ENCODE results near the gene GAREM1.
A peak's percentile ranks its signal among the peaks of the same experiment; 100 is the strongest.
"Not testable (repeated sequence)": the region's sequence is repeated elsewhere in the genome, so short reads cannot be mapped to it uniquely, and the experiment has no call there.

GAREM1 gene

GRCh38 chr18:32291623-32292022 lies 179.1 kb downstream of the GAREM1 start:
- not testable (repeated sequence) for DNase-seq (ENCODE audit: low read depth, low spot score)

GRCh38 chr18:32290810-32291209 lies 179.9 kb downstream of the GAREM1 start:
- no peak for DNase-seq (ENCODE audit: low read depth, low spot score)

- peak; percentile 79 for DNase-seq (ENCODE audit: low read depth, low spot score)
Observed at GRCh38 chr18:32289483-32290075, 181.1 kb downstream of the GAREM1 start.

- no peak for DNase-seq (ENCODE audit: low read depth, low spot score)
Observed at GRCh38 chr18:32287873-32288272, 182.8 kb downstream of the GAREM1 start.

DNA sequence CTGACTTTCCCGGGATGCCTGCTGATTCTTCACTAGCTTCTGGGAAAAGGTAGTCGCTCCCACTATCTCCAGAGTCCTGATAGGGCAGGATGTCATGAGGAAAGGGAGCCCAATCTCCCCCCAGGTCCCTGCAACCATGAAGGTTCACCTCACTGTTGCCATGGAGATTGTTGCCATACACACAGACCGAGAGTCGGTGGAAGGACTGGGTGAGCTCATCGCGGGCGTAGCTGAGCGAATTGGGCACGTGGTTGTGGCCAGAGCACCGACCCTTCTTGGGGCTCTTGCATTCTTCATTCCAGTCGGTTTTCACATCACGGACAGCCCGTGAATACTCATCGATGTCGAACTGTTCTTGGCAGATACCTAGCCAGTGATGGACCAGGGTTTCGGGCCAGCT lies 183.4 kb downstream of the GAREM1 start:
- no peak for DNase-seq (ENCODE audit: low read depth, low spot score)

GRCh38 chr18:32286749-32287148 lies 183.9 kb downstream of the GAREM1 start:
- DNase-seq (ENCODE audit: low read depth, low spot score), result no peak

GRCh38 chr18:32284284-32284683 lies 186.4 kb downstream of the GAREM1 start:
- no peak for DNase-seq (ENCODE audit: low read depth, low spot score)

GRCh38 chr18:32280911-32281310 lies 189.8 kb downstream of the GAREM1 start:
- DNase-seq (ENCODE audit: low read depth, low spot score), result no peak

- no peak for DNase-seq (ENCODE audit: low read depth, low spot score)
Observed at GRCh38 chr18:32280188-32280783, 190.4 kb downstream of the GAREM1 start.

GRCh38 chr18:32278177-32278799 lies 192.4 kb downstream of the GAREM1 start:
- DNase-seq (ENCODE audit: low read depth, low spot score), result no peak

GRCh38 chr18:32277549-32277948 lies 193.1 kb downstream of the GAREM1 start:
- DNase-seq (ENCODE audit: low read depth, low spot score), result no peak

DNA sequence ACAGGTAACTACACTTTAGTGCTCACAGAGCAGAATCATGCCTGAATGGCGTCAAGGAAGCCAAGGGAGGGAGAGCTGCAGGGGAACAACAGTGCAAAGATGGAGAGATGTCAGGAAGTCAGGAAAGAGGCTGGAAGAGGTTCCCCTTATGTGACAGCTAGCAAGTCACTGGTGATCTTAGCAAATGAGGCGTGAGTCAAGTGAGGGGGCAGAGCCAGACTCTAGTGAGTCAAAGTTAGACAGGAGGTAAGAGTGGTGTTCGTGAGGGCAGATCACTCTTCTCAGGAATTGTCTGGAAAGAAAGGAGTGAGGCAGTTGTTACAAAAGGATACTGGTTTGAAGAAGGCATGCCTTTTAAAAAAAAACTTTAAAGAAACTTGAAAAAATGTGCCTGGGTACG lies 193.8 kb downstream of the GAREM1 start:
- DNase-seq (ENCODE audit: low read depth, low spot score), result no peak

DNA sequence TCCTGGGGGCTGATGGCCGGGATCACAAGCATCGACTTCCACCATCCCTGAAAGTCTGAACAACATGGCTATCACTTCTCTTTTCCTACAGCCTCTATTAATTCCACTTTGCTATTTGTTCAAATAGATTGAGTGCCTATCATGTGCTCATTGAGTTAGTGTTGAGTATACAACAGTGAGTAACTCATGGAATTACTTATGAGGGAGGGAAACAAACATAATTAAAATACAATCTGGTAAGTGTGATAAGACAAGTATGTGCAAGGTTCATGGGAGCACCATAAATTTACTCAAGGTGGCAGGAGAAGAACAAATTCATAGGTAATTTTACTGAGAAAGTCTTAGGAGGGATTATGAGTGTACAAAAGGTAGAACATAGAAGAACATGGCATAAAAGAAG lies 194.4 kb downstream of the GAREM1 start:
- DNase-seq (ENCODE audit: low read depth, low spot score), result no peak

DNA sequence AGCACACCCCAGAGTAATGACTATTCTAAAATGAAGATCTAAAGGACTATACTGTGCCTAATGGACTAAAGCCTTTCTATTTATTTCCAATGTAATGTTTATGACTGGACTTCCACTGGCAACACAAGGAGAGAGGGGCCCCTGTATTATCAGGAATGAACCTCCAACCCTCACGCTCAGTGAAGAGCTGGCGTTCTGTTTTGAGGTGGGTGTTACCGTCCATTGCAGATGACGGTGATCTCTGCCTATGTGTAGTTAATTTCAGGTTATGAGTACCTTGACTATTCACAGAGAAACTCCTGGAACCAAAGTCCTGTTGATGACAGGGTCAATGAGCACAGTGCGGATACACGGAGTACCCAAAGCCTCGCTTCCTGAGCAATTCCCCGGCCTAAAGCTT lies 195.5 kb downstream of the GAREM1 start:
- no peak for DNase-seq (ENCODE audit: low read depth, low spot score)

DNA sequence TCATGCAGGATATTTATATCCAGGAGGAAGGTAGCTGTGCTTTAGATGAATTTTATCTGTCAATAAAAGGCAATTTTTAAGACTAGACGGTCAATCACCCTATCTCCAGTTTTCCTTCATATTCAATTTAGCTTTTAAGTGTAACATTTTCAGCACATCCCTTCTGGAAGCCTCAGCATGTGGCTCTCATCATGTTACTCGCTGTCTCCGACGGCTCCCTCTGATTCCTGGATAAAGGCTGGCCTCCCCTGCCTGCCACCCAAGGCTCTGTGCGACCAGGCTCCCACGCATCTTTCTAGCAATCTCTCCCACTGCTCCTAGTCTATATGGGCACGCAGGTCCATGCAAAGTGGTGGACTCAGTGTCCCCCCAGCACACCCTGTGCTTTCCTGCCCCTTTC lies 196.4 kb downstream of the GAREM1 start:
- DNase-seq (ENCODE audit: low read depth, low spot score), result no peak

DNA sequence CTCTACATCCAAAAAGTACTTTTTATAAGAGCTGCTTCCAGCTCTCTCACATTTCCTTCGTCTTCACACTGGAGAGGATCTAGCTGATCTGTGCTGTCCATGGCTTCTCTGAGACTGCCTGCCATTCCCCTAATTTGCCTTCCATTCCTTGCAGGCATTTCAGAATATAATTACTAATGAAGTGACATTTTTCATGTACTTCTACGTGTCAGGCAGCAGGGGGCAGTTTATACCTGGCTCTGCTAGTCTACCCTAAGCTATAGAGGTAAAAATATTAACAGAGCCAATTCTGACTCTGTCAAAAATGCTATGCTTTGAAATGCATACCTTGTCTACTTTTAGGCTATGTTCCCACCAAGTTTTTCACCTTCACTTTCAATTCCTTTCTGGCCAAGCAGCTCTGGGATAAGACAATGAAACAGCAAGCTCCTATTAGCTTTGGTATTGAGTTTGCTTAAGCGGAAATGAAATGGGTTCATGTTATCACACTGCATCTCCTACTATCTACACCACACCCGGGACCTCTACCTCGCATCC lies 198.9 kb downstream of the GAREM1 start:
- DNase-seq (ENCODE audit: low read depth, low spot score), result peak; percentile 71

DNA sequence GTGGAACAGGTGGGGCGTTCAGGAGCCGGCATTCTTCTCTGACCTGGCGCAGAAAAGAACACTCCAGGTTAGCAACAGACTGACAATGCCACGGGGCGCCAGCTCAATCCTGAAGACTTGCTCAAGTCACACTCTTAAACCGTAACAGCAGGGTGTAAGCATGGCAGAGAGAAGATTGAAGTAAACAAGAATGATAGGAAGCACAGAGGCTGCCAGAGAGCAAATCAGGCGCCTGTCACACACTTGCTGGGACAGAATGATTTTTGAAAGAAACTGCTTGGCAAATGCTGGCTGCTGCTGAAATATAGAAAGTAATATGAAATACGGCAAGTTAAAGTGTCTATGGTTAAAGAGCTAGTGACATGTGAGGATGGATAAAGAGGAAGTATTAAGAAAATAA lies 200.3 kb downstream of the GAREM1 start:
- DNase-seq (ENCODE audit: low read depth, low spot score), result no peak

- DNase-seq (ENCODE audit: low read depth, low spot score), result no peak
Observed at GRCh38 chr18:32267463-32267862, 203.2 kb downstream of the GAREM1 start.

DNA sequence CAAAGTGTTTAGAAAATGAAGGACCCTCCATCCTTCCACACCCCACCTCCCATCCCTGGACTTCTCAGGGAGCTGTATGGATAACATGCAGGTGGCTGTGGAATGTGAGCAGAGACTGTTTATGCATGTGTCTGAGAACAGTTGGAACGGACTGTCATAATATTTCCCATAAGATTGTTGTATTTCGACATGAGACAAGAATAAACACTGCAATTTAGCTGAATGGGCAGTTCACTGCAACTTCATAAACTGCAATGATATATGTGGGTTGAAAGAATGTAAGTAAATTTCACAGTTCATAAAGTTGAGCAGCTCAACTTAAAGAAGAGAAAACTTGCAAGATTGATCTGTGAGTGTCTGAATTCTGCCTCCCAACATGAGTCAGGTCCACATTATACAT lies 206.3 kb downstream of the GAREM1 start:
- no peak for DNase-seq (ENCODE audit: low read depth, low spot score)

- DNase-seq (ENCODE audit: low read depth, low spot score), result no peak
Observed at GRCh38 chr18:32262092-32262491, 208.6 kb downstream of the GAREM1 start.

GRCh38 chr18:32261003-32261402 lies 209.7 kb downstream of the GAREM1 start:
- DNase-seq (ENCODE audit: low read depth, low spot score), result no peak

DNA sequence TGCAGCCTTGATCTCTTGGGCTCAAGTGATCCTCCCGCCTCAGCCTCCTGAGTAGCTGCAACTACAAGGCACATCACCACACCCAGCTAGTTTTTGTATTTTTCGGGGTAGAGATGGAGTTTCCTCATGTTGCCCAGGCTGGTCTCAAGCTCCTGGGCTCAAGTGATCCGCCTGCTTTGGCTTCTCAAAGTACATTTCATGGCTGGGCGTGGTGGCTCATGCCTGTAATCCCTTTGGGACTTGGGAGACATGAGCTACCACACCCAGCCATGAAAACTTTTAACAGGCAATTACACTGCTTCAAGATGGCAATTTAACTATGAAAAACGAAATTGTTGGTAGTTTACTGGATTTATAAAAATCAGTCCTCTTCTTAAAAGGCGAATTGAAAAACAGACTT lies 211.1 kb downstream of the GAREM1 start:
- DNase-seq (ENCODE audit: low read depth, low spot score), result no peak

GRCh38 chr18:32258558-32259204 lies 212.0 kb downstream of the GAREM1 start:
- DNase-seq (ENCODE audit: low read depth, low spot score), result no peak
